ENCODE measurements around the gene DBF4. TPM values are rescaled to one million over a fixed set of nuclear protein-coding genes. Genes with fewer than 3 reads are reported as not detected.
"Not testable (repeated sequence)": the region's sequence is repeated elsewhere in the genome, so short reads cannot be mapped to it uniquely, and the experiment has no call there.

DBF4 gene
- polyA plus RNA-seq, 1 experiment = 3.8 TPM

DNA sequence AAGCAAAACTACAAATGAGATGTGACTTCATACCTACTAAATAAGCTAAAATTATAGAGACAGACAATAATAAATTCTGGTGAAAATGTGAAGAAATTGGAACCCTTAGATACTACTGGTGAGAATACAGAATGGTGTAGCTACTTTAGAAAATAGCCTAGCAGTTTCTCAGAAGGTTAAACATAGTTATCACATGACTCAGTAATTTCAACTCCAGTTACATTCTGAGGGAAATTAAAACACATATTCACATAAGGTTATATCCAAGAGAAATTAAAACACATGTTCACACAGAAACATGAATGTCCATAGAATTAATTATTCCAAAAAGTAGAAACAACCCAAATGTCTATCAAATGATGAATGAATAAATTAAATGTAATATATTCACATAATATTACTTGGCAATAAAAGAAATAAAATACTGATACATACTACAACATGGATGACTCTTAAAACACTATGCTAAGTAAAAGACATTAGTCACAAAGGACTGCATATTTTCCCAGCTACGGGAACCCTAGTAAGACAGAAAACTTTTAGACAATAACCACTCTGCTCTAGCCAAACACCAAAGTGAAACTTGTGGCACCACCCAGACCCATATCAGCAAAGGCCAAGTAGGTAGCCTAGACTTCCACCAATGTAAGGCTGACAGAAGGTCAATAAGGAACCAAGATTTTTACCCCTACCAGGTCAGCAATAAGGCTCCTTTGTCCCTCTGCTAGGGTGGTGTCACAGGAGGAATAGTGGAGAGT lies 25.3 kb upstream of the DBF4 start:
- H3K27me3 ChIP-seq (ENCODE audit: control insufficient read depth, insufficient read depth, low read length) = no peaks in the 10 kb centered on the region
- H3K4me3 ChIP-seq (ENCODE audit: low read depth, low read length) = no peak overlapping the region
- CTCF ChIA-PET = no interaction called here
- POLR2A ChIA-PET = no interaction called here
- DNase-seq (ENCODE audit: low read depth) = no peak
- no peaks in the 10 kb centered on the region; the same call in 1 of the 2 replicates for H3K36me3 ChIP-seq (ENCODE audit: control insufficient read depth, insufficient read depth, low read length)
- TF ChIP-seq, protein P1, sequence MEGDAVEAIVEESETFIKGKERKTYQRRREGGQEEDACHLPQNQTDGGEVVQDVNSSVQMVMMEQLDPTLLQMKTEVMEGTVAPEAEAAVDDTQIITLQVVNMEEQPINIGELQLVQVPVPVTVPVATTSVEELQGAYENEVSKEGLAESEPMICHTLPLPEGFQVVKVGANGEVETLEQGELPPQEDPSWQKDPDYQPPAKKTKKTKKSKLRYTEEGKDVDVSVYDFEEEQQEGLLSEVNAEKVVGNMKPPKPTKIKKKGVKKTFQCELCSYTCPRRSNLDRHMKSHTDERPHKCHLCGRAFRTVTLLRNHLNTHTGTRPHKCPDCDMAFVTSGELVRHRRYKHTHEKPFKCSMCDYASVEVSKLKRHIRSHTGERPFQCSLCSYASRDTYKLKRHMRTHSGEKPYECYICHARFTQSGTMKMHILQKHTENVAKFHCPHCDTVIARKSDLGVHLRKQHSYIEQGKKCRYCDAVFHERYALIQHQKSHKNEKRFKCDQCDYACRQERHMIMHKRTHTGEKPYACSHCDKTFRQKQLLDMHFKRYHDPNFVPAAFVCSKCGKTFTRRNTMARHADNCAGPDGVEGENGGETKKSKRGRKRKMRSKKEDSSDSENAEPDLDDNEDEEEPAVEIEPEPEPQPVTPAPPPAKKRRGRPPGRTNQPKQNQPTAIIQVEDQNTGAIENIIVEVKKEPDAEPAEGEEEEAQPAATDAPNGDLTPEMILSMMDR (IDR thresholded peaks at IDR 0.05; ENCODE audit: insufficient read depth, low read depth, low read length) = no peak

DNA sequence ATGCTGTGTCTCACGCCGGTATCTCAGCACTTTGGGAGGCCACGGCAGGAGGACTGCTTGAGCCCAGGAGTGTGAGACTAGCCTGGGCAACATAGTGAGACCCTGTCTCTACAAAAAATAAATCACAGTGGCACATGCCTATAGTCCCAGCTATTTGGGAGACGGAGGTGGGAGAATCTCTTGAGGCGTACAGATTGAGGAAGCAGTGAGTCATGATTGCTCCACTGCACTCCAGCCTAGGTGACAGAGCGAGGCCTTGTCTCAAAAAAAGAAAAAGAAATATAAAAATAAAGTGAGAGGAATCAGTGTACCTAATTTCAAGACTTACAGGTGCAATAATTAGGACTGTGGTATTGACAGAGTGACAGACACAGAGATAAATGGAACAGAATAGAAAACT lies 24.0 kb upstream of the DBF4 start:
- H3K36me3 ChIP-seq (ENCODE audit: control insufficient read depth, insufficient read depth, low read length) = no peaks in the 10 kb centered on the region; the same call in 1 of the 2 replicates
- DNase-seq (ENCODE audit: low read depth) = no peak
- TF ChIP-seq, protein P1 (IDR thresholded peaks at IDR 0.05; ENCODE audit: insufficient read depth, low read depth, low read length) = no peak
- no peak overlapping the region for H3K4me3 ChIP-seq (ENCODE audit: low read depth, low read length)
- ChIA-PET CTCF (no interaction called here), POLR2A (no interaction called here)
- H3K27me3 ChIP-seq (ENCODE audit: control insufficient read depth, insufficient read depth, low read length) = no peaks in the 10 kb centered on the region

DNA sequence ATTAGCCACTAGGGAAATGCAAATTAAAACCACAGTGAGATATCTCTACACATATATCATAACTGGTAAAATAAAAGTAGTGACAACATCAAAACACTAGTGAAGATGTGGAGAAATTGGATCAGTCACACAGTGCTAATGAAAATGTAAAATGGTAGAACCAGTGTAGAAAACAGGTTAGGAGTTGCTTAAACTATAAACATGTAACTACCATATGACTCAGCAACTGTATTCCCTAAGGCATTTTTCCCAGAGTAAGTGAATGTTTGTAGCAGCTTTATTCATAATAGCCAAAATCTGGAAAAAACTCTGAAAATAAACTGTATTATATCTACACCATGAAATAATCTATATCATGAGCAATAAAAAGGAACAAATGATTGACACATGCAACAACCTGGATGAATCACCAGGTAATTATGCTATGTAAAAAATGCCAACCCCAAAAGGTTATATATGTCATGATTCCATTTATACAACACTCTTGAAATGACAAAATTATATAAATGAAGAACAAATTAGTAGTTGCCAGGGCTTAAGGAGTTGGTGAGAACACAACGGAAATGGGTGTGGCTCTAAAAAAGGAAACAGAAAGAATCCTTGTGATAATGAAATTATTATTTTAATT lies 22.9 kb upstream of the DBF4 start:
- H3K4me3 ChIP-seq (ENCODE audit: low read depth, low read length) = no peak overlapping the region
- H3K36me3 ChIP-seq (ENCODE audit: control insufficient read depth, insufficient read depth, low read length) = no peaks in the 10 kb centered on the region; the same call in 1 of the 2 replicates
- H3K27me3 ChIP-seq (ENCODE audit: control insufficient read depth, insufficient read depth, low read length) = no peaks in the 10 kb centered on the region
- CTCF ChIA-PET = no interaction called here
- POLR2A ChIA-PET = no interaction called here
- TF ChIP-seq, protein P1 (IDR thresholded peaks at IDR 0.05; ENCODE audit: insufficient read depth, low read depth, low read length) = no peak
- no peak for DNase-seq (ENCODE audit: low read depth)

DNA sequence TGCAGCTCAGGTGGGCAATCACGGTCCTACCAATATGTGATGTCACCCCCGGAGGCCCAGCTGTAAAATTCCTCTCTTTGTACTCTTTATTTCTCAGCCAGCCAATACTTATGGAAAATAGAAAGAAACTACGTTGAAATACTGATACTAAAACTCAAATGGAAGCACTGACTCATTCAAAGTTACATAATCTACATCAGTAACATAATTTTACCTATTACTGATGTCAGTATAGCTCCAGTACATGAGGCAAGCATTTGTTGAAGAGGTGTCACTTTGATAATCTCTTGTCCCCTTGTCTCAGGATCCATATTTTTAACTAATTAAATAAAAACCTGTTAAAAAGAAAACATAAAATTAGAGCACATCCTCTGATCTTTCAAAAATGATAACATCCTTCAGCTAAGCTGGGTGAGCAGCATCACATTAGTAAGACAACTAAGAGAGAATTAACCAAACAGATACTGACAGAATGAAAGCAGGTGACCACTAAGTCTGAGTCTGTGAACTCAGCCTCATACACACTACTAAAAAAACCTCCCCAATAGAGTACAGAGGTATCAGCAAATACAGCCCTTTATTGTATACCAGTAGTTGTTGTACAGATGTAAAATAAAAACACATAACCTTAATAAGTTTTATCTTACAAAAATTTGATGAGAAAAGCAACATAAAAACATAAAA lies 17.7 kb upstream of the DBF4 start:
- DNase-seq (ENCODE audit: low read depth) = no peak
- H3K36me3 ChIP-seq (ENCODE audit: control insufficient read depth, insufficient read depth, low read length) = no peaks in the 10 kb centered on the region; the same call in 1 of the 2 replicates
- no peak overlapping the region for H3K4me3 ChIP-seq (ENCODE audit: low read depth, low read length)
- TF ChIP-seq, protein P1 (IDR thresholded peaks at IDR 0.05; ENCODE audit: insufficient read depth, low read depth, low read length) = no peak
- ChIA-PET CTCF (interaction anchor here (0.7 kb wide), 1 partner anchor 11 kb away, joined by 4 read pairs; no protein-coding TSS in a partner anchor), POLR2A (no interaction called here)
- no peaks in the 10 kb centered on the region for H3K27me3 ChIP-seq (ENCODE audit: control insufficient read depth, insufficient read depth, low read length)

DNA sequence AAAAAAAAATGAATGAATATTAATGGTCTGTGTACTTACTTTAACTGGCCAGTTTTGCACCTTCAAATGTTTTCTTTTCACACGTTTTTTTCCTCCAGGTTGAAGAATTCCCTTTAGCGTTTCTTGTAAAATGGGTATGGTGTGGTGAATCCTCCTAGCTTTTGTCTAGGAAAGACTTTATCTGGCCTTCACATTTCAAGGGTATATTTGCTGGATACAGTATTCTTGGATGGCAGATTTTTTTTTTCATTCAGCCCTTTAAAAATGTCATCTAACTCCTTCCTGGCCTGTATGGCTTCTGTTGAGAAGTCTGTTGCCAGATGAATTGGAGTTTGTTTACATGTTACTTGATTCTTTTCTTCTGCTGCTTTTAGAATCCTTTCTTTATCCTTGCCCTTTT lies 10.2 kb upstream of the DBF4 start:
- Histone ChIP-seq H3K4me3 (ENCODE audit: low read depth, low read length) (no peak overlapping the region), H3K36me3 (ENCODE audit: control insufficient read depth, insufficient read depth, low read length) (no peaks in the 10 kb centered on the region; the same call in 1 of the 2 replicates), H3K27me3 (ENCODE audit: control insufficient read depth, insufficient read depth, low read length) (no peaks in the 10 kb centered on the region)
- DNase-seq (ENCODE audit: low read depth) = no peak
- ChIA-PET POLR2A (no interaction called here), CTCF (interaction anchor here (1.3 kb wide), 1 partner anchor 32 kb away, joined by 3 read pairs; no protein-coding TSS in a partner anchor)
- TF ChIP-seq, protein P1 (IDR thresholded peaks at IDR 0.05; ENCODE audit: insufficient read depth, low read depth, low read length) = no peak

DNA sequence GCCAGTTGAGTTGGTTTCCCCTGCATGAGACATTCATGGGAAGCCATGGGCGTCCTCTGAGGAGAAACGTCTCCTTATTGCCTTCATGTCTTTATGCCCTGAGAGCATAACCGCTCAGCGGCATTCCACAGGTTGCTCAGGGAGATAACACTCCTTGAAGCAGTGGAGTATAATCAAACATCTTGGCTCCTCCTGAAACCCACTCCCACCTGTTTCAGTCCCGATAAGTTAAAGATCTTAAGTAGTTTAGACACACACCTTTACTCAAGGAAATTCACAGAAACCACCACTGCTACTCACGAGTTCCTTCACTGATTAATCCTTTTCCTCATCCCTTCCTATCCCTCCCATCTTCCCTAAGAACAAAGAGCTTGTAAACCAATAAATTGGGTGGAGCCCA lies 9.8 kb upstream of the DBF4 start:
- CTCF ChIA-PET = interaction anchor here (1.3 kb wide), 1 partner anchor 33 kb away, joined by 3 read pairs; no protein-coding TSS in a partner anchor

More for the DNA sequence above, 9.8 kb upstream of the DBF4 start:
- H3K36me3 ChIP-seq (ENCODE audit: control insufficient read depth, insufficient read depth, low read length); DNase-seq (ENCODE audit: low read depth); H3K4me3 ChIP-seq (ENCODE audit: low read depth, low read length); H3K27me3 ChIP-seq (ENCODE audit: control insufficient read depth, insufficient read depth, low read length); POLR2A ChIA-PET: not testable (repeated sequence)
